ENCODE results near the gene POC1A.

DNA sequence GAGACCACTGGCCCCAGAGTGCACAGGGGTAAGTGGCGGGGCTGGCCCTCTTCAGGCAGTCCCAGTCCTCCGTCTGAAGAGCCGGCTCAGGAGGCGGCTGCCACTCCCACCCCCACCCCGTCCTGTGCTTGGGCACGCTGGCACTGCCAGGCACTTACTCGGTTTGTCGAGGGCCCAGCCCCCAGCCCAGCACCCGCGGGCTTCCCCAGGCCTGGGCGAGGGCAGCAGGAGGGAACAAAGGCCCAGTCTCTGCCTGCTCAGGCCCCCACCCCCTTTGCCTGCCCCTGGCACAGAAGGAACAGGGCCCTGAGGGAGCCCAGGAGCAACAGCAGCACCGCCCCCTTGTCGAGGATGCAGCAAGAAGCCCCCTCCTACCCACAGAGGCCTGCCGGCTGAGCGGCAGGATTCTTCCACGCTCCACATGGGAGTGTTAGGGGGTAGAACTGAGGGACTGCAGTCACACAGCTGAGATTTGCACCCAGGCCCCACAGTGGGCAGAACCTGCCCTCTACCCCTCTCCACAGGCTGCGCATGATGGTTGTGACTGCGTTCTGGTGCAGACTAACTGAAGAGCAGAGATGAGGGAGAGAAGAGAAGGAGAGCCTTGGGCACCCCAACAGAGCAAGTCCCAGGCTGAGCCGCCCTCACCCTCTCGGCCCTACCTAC is 106.8 kb downstream of the POC1A start:
- TF ChIP-seq YY1 (IDR thresholded peaks at IDR 0.05; ENCODE audit: insufficient read depth, insufficient read length) (no peak), ZNF274 (IDR thresholded peaks at IDR 0.05; ENCODE audit: low read depth, low read length) (no peak)

All from NT2/D1 (cell line).